Subcutaneous abdominal adipose tissue (tissue), 5 donors: ENCODE data around the gene KHDC1L.
"Not testable (repeated sequence)": the region's sequence is repeated elsewhere in the genome, so short reads cannot be mapped to it uniquely, and the experiment has no call there.

Source experiments
- H3K27ac ChIP-seq: one replicate; pipeline ENCODE4 v1.7.0; 2013; ENCODE audit warnings: low read depth, mild to moderate bottlenecking, inconsistent platforms, low read length, moderate library complexity
- H3K27me3 ChIP-seq, 5 donors: one replicate each; pipeline ENCODE4 v1.7.0; 2013; ENCODE audit warnings: low read length in 5 of 5, inconsistent platforms in 1 of 5; ENCODE audit not compliant: control insufficient read depth in 5 of 5, insufficient read depth in 4 of 5
- H3K36me3 ChIP-seq, 5 donors: one replicate each; pipeline ENCODE4 v1.7.0; 2013; ENCODE audit warnings: low read length in 5 of 5; ENCODE audit not compliant: control insufficient read depth in 5 of 5, insufficient read depth in 5 of 5
- H3K4me1 ChIP-seq, 5 donors: one replicate each; pipeline ENCODE4 v1.7.0; 2013; ENCODE audit warnings: low read length in 5 of 5, mild to moderate bottlenecking in 3 of 5, moderate library complexity in 1 of 5; ENCODE audit not compliant: control insufficient read depth in 5 of 5, insufficient read depth in 5 of 5
- H3K4me3 ChIP-seq, 5 donors: one replicate each; pipeline ENCODE4 v1.7.0; 2013; ENCODE audit warnings: low read length in 5 of 5, low read depth in 1 of 5
- H3K9ac ChIP-seq, 5 donors: one replicate each; pipeline ENCODE4 v1.7.0; 2013; ENCODE audit warnings: low read length in 5 of 5, mild to moderate bottlenecking in 4 of 5, moderate library complexity in 3 of 5
- H3K9me3 ChIP-seq, 5 donors: one replicate each; pipeline ENCODE4 v1.7.0; 2013; ENCODE audit warnings: low read length in 5 of 5; ENCODE audit not compliant: control insufficient read depth in 5 of 5
- donor health status: healthy.
- donor health status: healthy.
- donor health status: healthy.
- donor health status: healthy.
- donor health status: healthy.

KHDC1L gene, protein sequence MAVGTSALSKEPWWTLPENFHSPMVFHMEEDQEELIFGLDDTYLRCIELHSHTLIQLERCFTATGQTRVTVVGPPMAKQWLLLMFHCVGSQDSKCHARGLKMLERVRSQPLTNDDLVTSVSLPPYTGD

GRCh38 chr6:73225396-73225795 lies at the start of gene KHDC1L:
Gene KHDC1L, minus strand, starts transcription at chr6:73225496. Its CDS starts 88 bp downstream, at chr6:73225408.
- Histone ChIP-seq H3K27ac (no peak within 1 kb of the TSS), H3K9me3 (no peaks in the 10 kb centered on the region), H3K36me3 (no peaks in the 10 kb centered on the region), H3K9ac (no peak within 1 kb of the TSS), H3K27me3 (no peaks in the 10 kb centered on the region), H3K4me1 (no peaks in the 10 kb centered on the region), H3K4me3 (no peak within 1 kb of the TSS)

GRCh38 chr6:73269296-73269695 lies 44.0 kb upstream of the KHDC1L start:
- H3K36me3 ChIP-seq, H3K4me1 ChIP-seq, H3K9me3 ChIP-seq, H3K27me3 ChIP-seq, H3K4me3 ChIP-seq, H3K9ac ChIP-seq, H3K27ac ChIP-seq: not testable (repeated sequence)

DNA sequence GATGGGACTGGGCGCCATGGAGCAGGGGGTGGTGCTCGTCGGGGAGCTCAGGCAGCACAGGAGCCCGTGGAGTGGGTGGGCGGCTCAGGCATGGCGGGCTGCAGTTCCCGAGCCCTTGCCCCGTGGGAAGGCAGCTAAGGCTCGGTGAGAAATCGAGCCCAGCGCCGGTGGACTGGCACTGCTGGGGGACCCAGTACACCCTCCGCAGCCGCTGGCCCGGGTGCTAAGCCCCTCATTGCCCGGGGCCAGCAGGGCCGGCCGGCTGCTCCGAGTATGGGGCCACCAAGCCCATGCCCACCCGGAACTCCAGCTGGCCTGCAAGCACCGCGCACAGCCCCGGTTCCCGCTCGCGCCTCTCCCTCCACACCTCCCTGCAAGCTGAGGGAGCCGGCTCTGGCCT lies 43.6 kb upstream of the KHDC1L start:
- not testable (repeated sequence) for H3K9ac ChIP-seq, H3K9me3 ChIP-seq

DNA sequence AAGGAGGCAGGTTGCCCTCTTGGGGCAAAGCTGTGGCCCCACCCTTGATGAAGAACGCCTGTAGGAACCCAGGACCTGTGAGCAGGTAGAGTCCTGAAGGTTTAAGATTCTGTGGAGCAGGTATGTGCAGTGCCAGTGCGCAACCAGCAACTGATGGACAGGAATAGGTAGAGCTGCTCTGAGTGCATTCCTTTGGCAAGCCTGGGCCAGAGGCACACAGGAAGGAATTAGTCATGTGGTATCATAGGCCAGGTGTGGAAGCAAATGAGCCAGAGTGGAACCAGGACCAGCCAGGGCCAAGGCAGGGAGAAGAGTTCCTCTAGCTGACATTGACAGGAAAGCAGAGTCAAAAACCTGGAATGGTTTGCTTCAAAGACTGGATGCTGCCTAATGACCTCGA lies 39.1 kb upstream of the KHDC1L start:
- Histone ChIP-seq H3K4me3 (no peak overlapping the region), H3K9ac (no peak overlapping the region), H3K27ac (no peak overlapping the region), H3K4me1 (peaks cover 0 to 15% (median 14%) of the 10 kb centered on the region in 5 donors), H3K36me3 (no peaks in the 10 kb centered on the region), H3K27me3 (no peaks in the 10 kb centered on the region), H3K9me3 (no peaks in the 10 kb centered on the region)

More for the DNA sequence above, 43.6 kb upstream of the KHDC1L start:
- not testable (repeated sequence) for H3K27me3 ChIP-seq, H3K4me1 ChIP-seq, H3K36me3 ChIP-seq, H3K27ac ChIP-seq, H3K4me3 ChIP-seq

DNA sequence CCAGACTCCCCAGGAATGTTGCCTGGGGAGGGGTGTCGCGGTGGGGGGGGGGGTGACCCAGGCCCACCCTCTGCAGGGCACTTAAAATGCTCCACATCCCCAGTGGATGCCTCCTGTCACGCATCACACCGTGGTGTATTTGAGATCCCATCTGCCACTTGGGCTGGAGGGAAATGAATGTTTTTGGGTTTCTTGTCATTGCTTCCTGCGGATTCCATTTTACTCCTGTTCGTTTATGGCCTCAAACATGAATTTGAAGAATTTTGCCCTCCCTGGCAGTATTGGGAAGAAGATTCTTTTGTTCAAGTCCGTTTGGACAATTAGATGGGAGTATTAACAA lies 38.2 kb upstream of the KHDC1L start:
- no peak overlapping the region for H3K27ac ChIP-seq
- peak overlapping the region in 4 of 5 donors; percentile 63 to 83 (median 69) for H3K9ac ChIP-seq
- H3K36me3 ChIP-seq, result no peaks in the 10 kb centered on the region

GRCh38 chr6:73262671-73263569 lies 37.6 kb upstream of the KHDC1L start, which contains the start of gene KHDC1:
Gene KHDC1, minus strand, starts transcription at chr6:73263196. Its CDS starts 20,679 bp downstream, at chr6:73242517.
- H3K27ac ChIP-seq, result no peak within 1 kb of the TSS
- peak within 1 kb of the TSS; percentile 81 to 95 (median 86) for H3K4me3 ChIP-seq
- no peaks in the 10 kb centered on the region for H3K36me3 ChIP-seq
- H3K9me3 ChIP-seq, result no peaks in the 10 kb centered on the region
- peak within 1 kb of the TSS in 4 of 5 donors; percentile 63 to 83 (median 69) for H3K9ac ChIP-seq
- H3K27me3 ChIP-seq, result no peaks in the 10 kb centered on the region
- H3K4me1 ChIP-seq, result peaks cover 0 to 15% (median 14%) of the 10 kb centered on the region in 5 donors

More for the DNA sequence above, 38.2 kb upstream of the KHDC1L start:
- Histone ChIP-seq H3K9me3 (no peaks in the 10 kb centered on the region), H3K4me3 (peak overlapping the region; percentile 63 to 95 (median 83)), H3K4me1 (peaks cover 0 to 15% (median 14%) of the 10 kb centered on the region in 5 donors), H3K27me3 (no peaks in the 10 kb centered on the region)

DNA sequence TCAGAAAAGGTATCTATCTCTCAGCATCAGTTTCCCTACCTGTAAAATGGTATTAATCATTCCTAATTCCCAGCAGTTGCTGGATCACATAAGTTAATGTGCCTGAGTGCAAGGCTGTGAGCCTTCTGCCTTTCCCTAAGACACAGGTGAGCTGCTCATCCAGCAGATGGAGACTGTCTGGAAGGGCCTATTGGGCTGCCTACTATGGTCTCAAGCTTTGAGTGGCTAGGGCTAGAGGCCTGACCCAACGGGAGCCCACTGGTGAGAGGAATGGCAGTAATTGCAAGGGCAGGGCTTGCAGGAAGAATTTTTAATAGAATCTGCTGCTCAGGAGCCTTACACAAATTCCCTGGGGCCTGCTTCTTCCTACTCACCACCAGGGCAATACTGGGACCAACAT lies 33.4 kb upstream of the KHDC1L start:
- no peaks in the 10 kb centered on the region for H3K27me3 ChIP-seq
- no peaks in the 10 kb centered on the region for H3K36me3 ChIP-seq
- H3K9me3 ChIP-seq, result no peaks in the 10 kb centered on the region
- H3K4me1 ChIP-seq, result peaks cover 0 to 15% (median 13%) of the 10 kb centered on the region in 5 donors
- H3K27ac ChIP-seq, result no peak overlapping the region
- no peak overlapping the region for H3K9ac ChIP-seq
- no peak overlapping the region for H3K4me3 ChIP-seq

DNA sequence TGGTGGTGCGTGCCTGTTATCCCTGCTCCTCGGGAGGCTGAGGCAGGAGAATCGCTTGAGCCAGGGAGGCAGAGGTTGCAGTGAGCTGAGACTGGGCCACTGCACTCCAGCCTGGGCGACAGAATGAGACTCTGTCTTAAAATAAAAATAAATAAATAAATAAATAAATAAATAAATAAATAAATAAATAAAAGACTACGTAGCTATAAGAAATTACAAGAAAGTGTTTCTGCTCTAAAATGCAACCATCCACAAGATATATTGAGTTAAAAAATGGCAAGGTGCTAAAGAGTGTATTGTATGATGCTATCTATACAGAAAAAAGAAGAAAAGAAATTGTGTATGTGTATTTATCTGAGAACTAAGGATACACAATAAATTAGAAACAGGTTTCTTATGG lies 29.0 kb upstream of the KHDC1L start:
- H3K27ac ChIP-seq, H3K9me3 ChIP-seq, H3K4me1 ChIP-seq, H3K27me3 ChIP-seq, H3K36me3 ChIP-seq, H3K9ac ChIP-seq, H3K4me3 ChIP-seq: not testable (repeated sequence)

DNA sequence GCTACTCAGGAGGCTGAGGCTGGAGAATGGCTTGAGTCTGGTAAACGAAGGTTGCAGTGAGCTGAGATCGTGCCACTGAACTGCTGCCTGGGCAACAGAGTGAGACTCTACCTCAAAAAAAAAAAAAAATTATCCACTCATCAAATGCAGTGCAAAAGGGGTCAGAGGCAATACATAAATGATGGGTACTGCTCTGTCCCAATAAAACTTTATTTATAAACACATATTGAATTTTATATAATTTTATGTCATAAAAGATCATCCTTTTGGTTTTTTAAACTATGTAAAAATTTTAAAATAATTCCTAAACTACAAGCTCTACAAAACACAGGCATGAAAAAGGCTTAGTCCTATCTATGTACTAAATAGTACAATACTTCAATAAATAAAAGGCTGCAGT lies 27.4 kb upstream of the KHDC1L start:
- H3K4me1 ChIP-seq, result no peaks in the 10 kb centered on the region
- H3K4me3 ChIP-seq, result no peak overlapping the region
- no peaks in the 10 kb centered on the region for H3K9me3 ChIP-seq
- H3K27ac ChIP-seq, result no peak overlapping the region
- H3K9ac ChIP-seq, result no peak overlapping the region
- H3K27me3 ChIP-seq, result peaks cover 0 to 2% (median 0%) of the 10 kb centered on the region in 5 donors
- H3K36me3 ChIP-seq, result no peaks in the 10 kb centered on the region

DNA sequence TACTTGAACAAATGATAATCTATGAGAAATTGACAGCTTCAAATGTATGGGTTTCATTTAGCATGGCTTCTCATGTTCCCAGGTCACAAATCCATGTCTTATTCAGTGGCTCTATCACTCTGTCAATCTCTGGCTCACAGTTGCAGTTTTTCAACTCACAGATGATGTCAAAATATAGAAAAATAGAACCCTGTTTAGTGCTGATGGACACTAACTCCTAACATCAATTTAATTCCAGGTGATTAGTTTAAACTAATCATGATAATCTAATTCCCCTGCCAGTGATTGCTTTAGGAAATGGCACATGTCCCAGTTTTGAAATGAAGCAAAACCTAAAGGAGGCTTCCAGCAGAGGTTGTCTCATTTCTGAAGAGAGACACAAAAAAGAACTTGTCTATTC lies 24.7 kb upstream of the KHDC1L start:
- H3K27me3 ChIP-seq, result peaks cover 0 to 3% (median 0%) of the 10 kb centered on the region in 5 donors
- no peak overlapping the region for H3K4me3 ChIP-seq
- H3K4me1 ChIP-seq, result no peaks in the 10 kb centered on the region
- no peak overlapping the region for H3K9ac ChIP-seq
- H3K27ac ChIP-seq, result no peak overlapping the region
- H3K9me3 ChIP-seq, result no peaks in the 10 kb centered on the region
- no peaks in the 10 kb centered on the region for H3K36me3 ChIP-seq
